Middle frontal gyrus (tissue), 1 donor: ENCODE measurements around the gene MED19.
A peak's percentile ranks its signal among the peaks of the same experiment; 100 is the strongest.
"Not testable (repeated sequence)": the region's sequence is repeated elsewhere in the genome, so short reads cannot be mapped to it uniquely, and the experiment has no call there.

Experiments
- DNase-seq: peaks from one replicate; pipeline ENCODE4 v3.0.0-alpha.2; 2015; ENCODE audit warnings: low spot score; ENCODE audit errors: extremely low spot score

The MED19 gene

GRCh38 chr11:57705432-57705831 lies 6.6 kb downstream of the MED19 start:
- not testable (repeated sequence) for DNase-seq

- no peak for DNase-seq
Observed at GRCh38 chr11:57704932-57705331, 7.1 kb downstream of the MED19 start.

- DNase-seq = no peak
Observed at GRCh38 chr11:57703341-57703740, 8.7 kb downstream of the MED19 start.

- DNase-seq = no peak
Observed at GRCh38 chr11:57700425-57700824, 11.6 kb downstream of the MED19 start.

GRCh38 chr11:57699813-57700212 lies 12.2 kb downstream of the MED19 start:
- DNase-seq = no peak

- no peak for DNase-seq
Observed at GRCh38 chr11:57698843-57699365, 13.1 kb downstream of the MED19 start.

GRCh38 chr11:57690474-57690873 lies 21.5 kb downstream of the MED19 start:
- DNase-seq = not testable (repeated sequence)

GRCh38 chr11:57681168-57681567 lies 30.8 kb downstream of the MED19 start:
- DNase-seq = no peak

- DNase-seq = no peak
Observed at GRCh38 chr11:57680552-57680874, 31.5 kb downstream of the MED19 start.

GRCh38 chr11:57679396-57679795 lies 32.6 kb downstream of the MED19 start:
- DNase-seq = no peak

GRCh38 chr11:57675176-57675941 lies 36.7 kb downstream of the MED19 start:
- no peak for DNase-seq

- no peak for DNase-seq
Observed at GRCh38 chr11:57674251-57674650, 37.8 kb downstream of the MED19 start.

- DNase-seq = no peak
Observed at GRCh38 chr11:57668434-57668782, 43.6 kb downstream of the MED19 start.

GRCh38 chr11:57667736-57668433 lies 44.1 kb downstream of the MED19 start, which contains the start of gene ZDHHC5:
TSS of gene ZDHHC5 (plus strand) at chr11:57668114. CDS start at chr11:57673091, 4,977 bp downstream.
- peak; percentile 97 for DNase-seq

GRCh38 chr11:57667117-57667735 lies 44.8 kb downstream of the MED19 start:
- peak; percentile 97 for DNase-seq

GRCh38 chr11:57663975-57664374 lies 48.0 kb downstream of the MED19 start:
- no peak for DNase-seq

GRCh38 chr11:57662893-57663292 lies 49.1 kb downstream of the MED19 start:
- no peak for DNase-seq

GRCh38 chr11:57659669-57660068 lies 52.3 kb downstream of the MED19 start:
- DNase-seq = no peak

GRCh38 chr11:57658023-57658361 lies 54.0 kb downstream of the MED19 start:
- no peak for DNase-seq

- DNase-seq = peak; percentile 100
Observed at GRCh38 chr11:57657194-57658022, 54.6 kb downstream of the MED19 start, which contains the start of gene CLP1. TSS of gene CLP1 (plus strand) at chr11:57657762. CDS start at chr11:57659477, 1,715 bp downstream.

GRCh38 chr11:57656885-57657193 lies 55.2 kb downstream of the MED19 start:
- no peak for DNase-seq
